Measurements from ENCODE around the gene HLA-DQB1. TPM values are rescaled to one million over a fixed set of nuclear protein-coding genes. Genes with fewer than 3 reads are reported as not detected.

Gene HLA-DQB1
- total RNA-seq, 1 experiment from 2014 or later: not detected

- no peaks in the 10 kb centered on the region for H3K36me3 ChIP-seq
- H3K27me3 ChIP-seq: no peaks in the 10 kb centered on the region
- no peak for DNase-seq
- H3K9me3 ChIP-seq: no peaks in the 10 kb centered on the region
- no peak overlapping the region for H3K4me3 ChIP-seq
These were observed 51.9 kb downstream of the HLA-DQB1 start for GRCh38 chr6:32614366-32615081.

DNA sequence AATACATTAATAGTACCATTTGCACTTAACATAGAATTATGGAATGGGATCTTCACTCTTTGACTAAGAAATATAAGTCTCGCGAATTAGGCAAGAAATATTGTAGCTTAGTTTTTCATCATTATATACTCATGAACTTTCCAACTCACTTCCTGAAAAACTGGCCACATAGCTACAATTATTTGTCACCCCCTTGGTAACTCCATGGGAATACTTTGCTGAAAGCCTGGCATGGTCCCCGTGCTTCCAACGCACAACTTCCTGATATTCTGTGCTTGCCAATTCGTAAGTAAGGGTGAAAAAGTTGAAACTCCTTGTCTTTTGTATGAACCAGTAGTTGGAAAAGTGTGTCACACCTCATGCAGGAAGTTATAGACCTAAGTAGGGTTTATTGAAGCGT lies 53.0 kb downstream of the HLA-DQB1 start:
- no peak for DNase-seq
- H3K9me3 ChIP-seq: no peaks in the 10 kb centered on the region

DNA sequence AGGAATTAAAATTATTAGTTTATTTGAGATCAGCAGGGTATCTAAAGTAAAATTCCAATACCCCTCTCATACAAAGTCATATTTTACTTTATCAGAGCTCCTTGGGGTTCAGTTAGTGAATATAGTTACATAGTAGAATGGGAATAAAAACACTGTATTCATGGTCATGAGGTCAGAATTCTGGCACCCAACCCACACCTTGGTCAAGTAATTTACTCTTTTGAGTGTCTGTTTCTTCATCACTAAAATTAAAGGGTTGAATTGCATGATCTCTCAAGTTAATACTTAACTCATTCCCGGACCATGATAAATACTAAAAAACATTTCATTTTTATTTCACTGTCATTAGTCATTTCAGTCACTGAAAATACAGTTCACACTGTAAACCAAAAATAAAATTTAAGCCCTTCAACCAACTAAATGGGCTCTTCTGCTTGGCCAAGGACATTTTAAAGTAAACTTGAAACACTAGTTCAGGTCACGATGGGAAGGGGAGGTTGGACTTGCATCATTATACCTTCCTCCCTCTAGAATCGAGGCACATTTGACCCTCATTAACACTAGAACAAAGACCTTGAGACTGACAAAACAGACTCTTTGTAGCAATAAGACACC lies 55.7 kb downstream of the HLA-DQB1 start:
- no peak overlapping the region for H3K4me3 ChIP-seq

More for the DNA sequence above, 53.0 kb downstream of the HLA-DQB1 start:
- no peaks in the 10 kb centered on the region for H3K36me3 ChIP-seq
- H3K27me3 ChIP-seq: no peaks in the 10 kb centered on the region
- H3K4me3 ChIP-seq: no peak overlapping the region

DNA sequence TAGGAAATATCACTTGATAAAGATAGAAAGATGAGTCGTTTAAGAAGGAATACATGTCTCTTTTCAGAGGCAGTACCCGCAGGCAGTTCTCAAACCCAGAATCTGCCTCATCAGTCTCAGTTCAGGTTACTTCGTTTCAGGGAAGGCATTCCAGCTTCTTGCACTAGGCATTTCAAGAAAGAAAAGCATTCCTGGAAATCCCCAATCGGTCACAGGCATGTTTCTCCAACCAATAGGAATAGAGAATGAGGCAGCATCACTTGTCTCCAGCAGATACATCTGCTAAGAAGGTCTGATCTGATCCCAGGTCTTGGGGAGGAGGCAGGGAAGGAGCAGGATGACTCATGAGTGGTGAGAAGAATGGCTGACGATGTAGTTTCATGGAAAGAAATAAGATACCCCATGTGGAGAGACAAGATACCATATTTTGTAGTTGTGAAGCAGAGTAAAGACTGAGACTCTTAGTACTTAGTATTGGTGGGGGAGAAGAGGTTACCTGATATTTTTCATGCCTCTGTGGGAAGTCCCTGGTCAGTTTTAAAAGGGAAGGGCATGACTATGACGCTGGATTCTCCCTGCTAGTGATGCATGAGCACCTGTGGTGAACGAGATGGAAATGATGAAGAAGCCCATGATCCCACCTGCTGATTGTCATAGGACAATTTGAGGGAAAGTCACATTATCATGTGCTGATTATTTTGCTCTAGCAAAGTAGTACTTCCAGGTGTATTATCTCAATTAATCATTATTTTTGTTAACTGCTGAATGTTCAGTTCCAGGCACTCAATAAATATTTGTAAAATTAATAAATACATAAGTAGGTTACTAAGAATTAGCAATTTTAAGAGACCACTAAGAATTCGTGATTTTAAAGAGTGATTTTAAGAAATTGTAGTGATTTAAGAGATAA lies 56.5 kb downstream of the HLA-DQB1 start:
- no peaks in the 10 kb centered on the region for H3K9me3 ChIP-seq
- H3K36me3 ChIP-seq: no peaks in the 10 kb centered on the region
- no peak overlapping the region for H3K4me3 ChIP-seq
- H3K27me3 ChIP-seq: no peaks in the 10 kb centered on the region
- no peak for DNase-seq

More for the DNA sequence above, 55.7 kb downstream of the HLA-DQB1 start:
- Histone ChIP-seq H3K27me3 (no peaks in the 10 kb centered on the region), H3K36me3 (no peaks in the 10 kb centered on the region), H3K9me3 (no peaks in the 10 kb centered on the region)
- no peak for DNase-seq

Other genes with a start within 250 kb of the HLA-DQB1 start
- not detected in 2 replicates for gene HLA-DRA, start 226.8 kb downstream of the HLA-DQB1 start, total RNA-seq (2014; rRNA removed; shearing (Covaris generic); ENCODE audit: low replicate concordance)
- not detected in 2 replicates for gene HLA-DRB5, start 136.4 kb downstream of the HLA-DQB1 start, total RNA-seq (2014; rRNA removed; shearing (Covaris generic); ENCODE audit: low replicate concordance)
- not detected in 2 replicates for gene HLA-DRB1, start 76.8 kb downstream of the HLA-DQB1 start, total RNA-seq (2014; rRNA removed; shearing (Covaris generic); ENCODE audit: low replicate concordance)
- gene HLA-DQA1, start 29.3 kb downstream of the HLA-DQB1 start, total RNA-seq (2014; rRNA removed; shearing (Covaris generic); ENCODE audit: low replicate concordance): not detected in 2 replicates
- gene HLA-DQA2, start 74.7 kb upstream of the HLA-DQB1 start, total RNA-seq (2014; rRNA removed; shearing (Covaris generic); ENCODE audit: low replicate concordance): not detected in 2 replicates
- gene HLA-DQB2, start 96.9 kb upstream of the HLA-DQB1 start, total RNA-seq (2014; rRNA removed; shearing (Covaris generic); ENCODE audit: low replicate concordance): not detected in 2 replicates
- 1.8 and 8.2 TPM in 2 replicates for gene HLA-DOB, start 150.3 kb upstream of the HLA-DQB1 start, total RNA-seq (2014; rRNA removed; shearing (Covaris generic); ENCODE audit: low replicate concordance)
- 87.2 and 112 TPM in 2 replicates for gene TAP2, start 172.1 kb upstream of the HLA-DQB1 start, total RNA-seq (2014; rRNA removed; shearing (Covaris generic); ENCODE audit: low replicate concordance)
- 164 and 166 TPM in 2 replicates for gene PSMB8, start 177.4 kb upstream of the HLA-DQB1 start, total RNA-seq (2014; rRNA removed; shearing (Covaris generic); ENCODE audit: low replicate concordance)
- 84.9 and 115 TPM in 2 replicates for gene TAP1, start 187.0 kb upstream of the HLA-DQB1 start, total RNA-seq (2014; rRNA removed; shearing (Covaris generic); ENCODE audit: low replicate concordance)
- gene PSMB9, start 187.5 kb upstream of the HLA-DQB1 start, total RNA-seq (2014; rRNA removed; shearing (Covaris generic); ENCODE audit: low replicate concordance): 96.5 and 106 TPM in 2 replicates